SK-N-SH (cell line): ENCODE measurements around the gene TBX2. TPM values are rescaled to one million over a fixed set of nuclear protein-coding genes. Genes with fewer than 3 reads are reported as not detected.

Experiments
- CTCF ChIA-PET: fragments of 300-600, 350-600 bp; formaldehyde crosslinking; extraction: SDS; loops from one replicate; lab custom pipeline; 2021; lab: Yijun Ruan, JAX
- POLR2A ChIA-PET: fragments of 350-600 bp; sonication (Branson Sonifier 250); formaldehyde crosslinking; extraction: SDS; loops from one replicate; lab custom pipeline; 2020; ENCODE audit warnings: antibody characterized with exemption, inconsistent platforms; lab: Yijun Ruan, JAX
- DNase-seq: peaks from one replicate; pipeline ENCODE4 v3.0.0; 2012
- H2AFZ ChIP-seq: fragments of 200-600 bp; sonication (generic); 2 replicates; pipeline ENCODE4 v1.8.1; 2016; ENCODE audit warnings: antibody characterized with exemption, mild to moderate bottlenecking, low read depth
- H3F3A ChIP-seq: fragments of 200-600 bp; sonication (generic); replicated peaks from 2 replicates; pipeline ENCODE3; 2016; ENCODE audit warnings: antibody characterized with exemption, mild to moderate bottlenecking; ENCODE audit not compliant: insufficient read depth
- H3K27ac ChIP-seq, 2 experiments: fragments of 200-500 bp in 1 of 2; fragments of 200-600 bp in 1 of 2; sonication (Bioruptor generic) in 1 of 2; sonication (generic), shearing (Covaris generic) in 1 of 2; 2 replicates each; pipeline versions ENCODE4 v1.5.1 to v1.6.1; 2014 to 2016; ENCODE audit warnings: low read depth in 2 of 2, inconsistent platforms in 1 of 2, low read length in 1 of 2, mild to moderate bottlenecking in 1 of 2, mixed read lengths in 1 of 2
- H3K27me3 ChIP-seq: fragments of 200-600 bp; sonication (generic), shearing (Covaris generic); 2 replicates; pipeline ENCODE4 v1.6.1; 2016; ENCODE audit warnings: mixed run types; ENCODE audit not compliant: insufficient read depth
- H3K36me3 ChIP-seq, 2 experiments: fragments of 200-500 bp in 1 of 2; fragments of 200-600 bp in 1 of 2; sonication (Bioruptor generic) in 1 of 2; sonication (generic) in 1 of 2; replicated peaks in 1 of 2; 2 replicates each; pipeline versions ENCODE3 to v1.5.1; 2014 to 2016; ENCODE audit warnings: low read length in 1 of 2, mild to moderate bottlenecking in 1 of 2; ENCODE audit not compliant: insufficient read depth in 2 of 2, control insufficient read depth in 1 of 2
- H3K4me1 ChIP-seq, 2 experiments: fragments of 200-500 bp in 1 of 2; fragments of 200-600 bp in 1 of 2; sonication (Bioruptor generic) in 1 of 2; sonication (generic), shearing (Covaris generic) in 1 of 2; 2 replicates each; pipeline versions ENCODE4 v1.5.1 to v1.6.1; 2014 to 2016; ENCODE audit warnings: low read depth in 1 of 2, low read length in 1 of 2, mixed run types in 1 of 2; ENCODE audit not compliant: insufficient read depth in 2 of 2, control insufficient read depth in 1 of 2
- H3K4me2 ChIP-seq: fragments of 200-600 bp; sonication (generic), shearing (Covaris generic); 2 replicates; pipeline ENCODE4 v1.6.1; 2017; ENCODE audit warnings: mixed run types
- H3K4me3 ChIP-seq, 2 experiments: fragments of 200-500 bp in 1 of 2; fragments of 200-600 bp in 1 of 2; sonication (Bioruptor generic) in 1 of 2; sonication (generic), shearing (Covaris generic) in 1 of 2; 2 replicates each; pipeline versions ENCODE4 v1.5.1 to v1.8.1; 2014 to 2016; ENCODE audit warnings: low read depth in 2 of 2, inconsistent platforms in 1 of 2, low read length in 1 of 2, mild to moderate bottlenecking in 1 of 2, mixed read lengths in 1 of 2, moderate library complexity in 1 of 2
- H3K79me2 ChIP-seq: fragments of 200-600 bp; sonication (generic); 2 replicates; pipeline ENCODE4 v1.8.1; 2017; ENCODE audit warnings: mild to moderate bottlenecking; ENCODE audit not compliant: insufficient read depth
- H3K9ac ChIP-seq: fragments of 200-600 bp; sonication (generic); 2 replicates; pipeline ENCODE4 v1.6.1; 2017; ENCODE audit warnings: mixed run types
- H3K9me2 ChIP-seq: fragments of 200-600 bp; sonication (generic); 2 replicates; pipeline ENCODE4 v1.6.1; 2017; ENCODE audit warnings: mixed run types
- H3K9me3 ChIP-seq: fragments of 200-600 bp; sonication (generic); 2 replicates; pipeline ENCODE4 v1.6.1; 2017; ENCODE audit warnings: mixed run types, mild to moderate bottlenecking, moderate library complexity
- H4K20me1 ChIP-seq: fragments of 200-600 bp; sonication (generic); 2 replicates; pipeline ENCODE4 v1.6.1; 2017; ENCODE audit warnings: mild to moderate bottlenecking, mixed run types; ENCODE audit not compliant: insufficient read depth
- CHD2 ChIP-seq: fragments of 150-350 bp; IDR thresholded peaks from 2 replicates; pipeline ENCODE4 v1.6.1; 2018; ENCODE audit warnings: low read length; ENCODE audit not compliant: partially characterized antibody
- EP300 ChIP-seq, 2 experiments: IDR thresholded peaks; 2 replicates each; pipeline versions ENCODE4 v1.4.0 to v1.6.1; 2012; ENCODE audit warnings: borderline replicate concordance in 1 of 2, low read depth in 1 of 2, low read length in 1 of 2
- JUND ChIP-seq: IDR thresholded peaks from 2 replicates; pipeline ENCODE4 v1.4.0; 2012
- MXI1 ChIP-seq: IDR thresholded peaks from 2 replicates; pipeline ENCODE4 v1.6.1; 2012; ENCODE audit warnings: mild to moderate bottlenecking, low read depth, low read length, improper control_type of control experiment
- RAD21 ChIP-seq: IDR thresholded peaks from 2 replicates; pipeline ENCODE4 v1.6.1; 2012; ENCODE audit warnings: mild to moderate bottlenecking, low read length
- RCOR1 ChIP-seq: fragments of 150-350 bp; IDR thresholded peaks from 2 replicates; pipeline ENCODE4 v1.6.1; 2017; ENCODE audit warnings: antibody characterized with exemption, low read length
- RXRA ChIP-seq: IDR thresholded peaks from 2 replicates; pipeline ENCODE4 v1.4.0; 2012; ENCODE audit warnings: low read depth, mild to moderate bottlenecking, borderline replicate concordance
- SMC3 ChIP-seq: IDR thresholded peaks from 2 replicates; pipeline ENCODE4 v1.6.1; 2012; ENCODE audit warnings: low read depth, low read length, improper control_type of control experiment
- TAF1 ChIP-seq: IDR thresholded peaks from 2 replicates; pipeline ENCODE4 v1.6.1; 2012; ENCODE audit warnings: low read depth, mild to moderate bottlenecking, low read length, moderate library complexity, borderline replicate concordance
- TCF12 ChIP-seq: IDR thresholded peaks from 2 replicates; pipeline ENCODE4 v1.4.0; 2012
- TEAD4 ChIP-seq: IDR thresholded peaks from 2 replicates; pipeline ENCODE4 v1.4.0; 2012; ENCODE audit warnings: mild to moderate bottlenecking, borderline replicate concordance; ENCODE audit not compliant: insufficient read depth
- WGBS: methylation state at CpG from one replicate; pipeline ENCODE4 v1.1.6; 2017; ENCODE audit warnings: low lambda C conversion rate; 5-methylcytosine and 5-hydroxymethylcytosine counted together
- polyA plus RNA-seq, 3 experiments: library from polyadenylated mRNA; depleted of rRNA; stranded (reverse); fragments of >200 nt; gene quantifications; 2 replicates each; pipeline ENCODE4 v1.2.3, GENCODE V29; 2012
- TF ChIP-seq, protein P1 (sequence below): IDR thresholded peaks from 2 replicates; pipeline ENCODE4 v1.6.1; 2012; ENCODE audit warnings: mild to moderate bottlenecking, low read depth, low read length, moderate library complexity
- TF ChIP-seq, protein P2 (sequence below): fragments of 150-350 bp; IDR thresholded peaks from 2 replicates; pipeline ENCODE4 v1.6.1; 2016; ENCODE audit warnings: mild to moderate bottlenecking, low read depth, low read length

TBX2 gene
- polyA plus RNA-seq, 1 of the 3 experiments (the other 2 are of a cell fraction) = 57.8 TPM

DNA sequence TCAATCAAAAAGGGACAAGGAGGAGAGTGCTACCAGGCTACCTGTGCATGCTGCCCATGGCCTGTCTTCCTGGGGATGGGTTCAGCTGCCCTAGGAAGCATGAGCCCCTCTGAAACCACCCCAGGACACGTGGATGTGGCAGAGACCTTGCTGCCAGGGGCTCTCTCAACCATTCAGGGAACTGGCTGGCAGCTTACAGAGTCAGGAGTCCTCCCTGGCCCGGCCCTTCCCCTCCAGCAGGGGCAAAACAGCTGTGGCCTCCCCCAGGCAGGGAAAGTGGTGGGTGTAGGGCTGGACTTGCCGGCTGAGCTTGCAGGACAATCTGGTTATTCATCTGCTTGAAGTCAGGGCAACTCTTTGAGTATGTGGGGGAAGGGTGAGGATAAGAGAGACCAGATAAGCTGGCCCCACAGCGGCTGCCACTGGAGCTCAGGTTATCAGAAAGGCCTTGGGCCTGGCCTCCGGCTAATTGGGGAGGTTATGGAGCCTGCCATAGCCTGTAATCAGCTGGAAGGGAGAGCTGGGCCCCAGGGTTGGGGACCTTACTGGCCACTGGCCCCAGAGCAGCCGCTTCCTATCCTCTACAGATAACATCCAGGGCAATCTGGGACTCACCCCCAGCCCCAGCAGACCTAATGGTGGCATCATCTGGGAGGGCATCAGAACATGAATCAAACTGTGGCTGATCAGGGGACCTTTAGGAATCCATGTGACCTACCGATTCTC is 5.6 kb upstream of the TBX2 start (continued):
- TF ChIP-seq EP300 (IDR thresholded peaks at IDR 0.05; ENCODE audit: borderline replicate concordance in 1 of 2, low read depth in 1 of 2, low read length in 1 of 2) = peak in 1 of 2 experiments; percentile 73; a peak in 1 of 4 replicates
- peak; percentile 65; the same call in 1 of the 2 replicates for TF ChIP-seq MXI1
- no peak for TF ChIP-seq JUND
- peak; percentile 20; the same call in 1 of the 2 replicates for TF ChIP-seq RCOR1
- TF ChIP-seq RAD21 = peak; percentile 0; the same call in 1 of the 2 replicates
- TF ChIP-seq CHD2 = peak; percentile 67

DNA sequence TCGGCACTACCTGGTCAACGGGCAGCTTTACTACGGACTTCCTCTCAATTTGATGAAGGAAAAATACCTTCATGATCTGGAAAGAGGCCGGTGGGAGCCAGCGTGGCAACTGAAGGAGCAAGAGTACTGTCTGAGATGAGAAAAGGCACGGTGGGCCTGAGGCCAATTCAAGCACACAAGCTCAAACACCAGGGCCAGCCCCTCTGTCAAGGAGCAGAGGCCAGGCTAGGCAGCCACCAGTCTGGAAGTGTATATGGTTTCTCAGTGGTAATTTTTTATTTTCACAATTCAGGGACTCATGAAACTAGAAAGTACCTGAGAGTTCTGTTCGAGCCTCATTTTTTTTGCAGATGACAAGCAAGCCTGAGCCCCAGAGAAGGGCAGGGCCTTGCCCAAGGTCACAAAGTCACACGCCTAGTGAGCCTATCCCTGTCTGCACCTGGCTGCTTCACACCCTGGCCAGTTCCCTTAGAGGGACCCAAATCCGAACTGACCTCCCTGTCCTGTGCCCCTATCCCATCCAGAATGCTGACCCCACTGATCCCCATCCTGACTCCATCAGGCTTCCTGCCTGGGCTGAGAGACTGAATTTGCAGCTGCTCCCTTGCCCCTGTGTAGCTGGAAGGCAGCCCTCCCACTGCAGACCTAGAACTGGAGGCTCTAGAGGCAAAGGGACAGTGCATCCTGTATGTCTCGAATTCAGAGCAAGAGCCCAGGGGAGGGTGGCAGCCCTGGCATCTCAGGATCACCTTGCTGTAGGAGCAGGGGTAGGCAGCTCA is 4.8 kb upstream of the TBX2 start:
- POLR2A ChIA-PET = interaction anchor here (1.6 to 7.4 kb wide), 2 partner anchors 10 to 15 kb away, joined by 6 to 105 read pairs; no protein-coding TSS in a partner anchor

DNA sequence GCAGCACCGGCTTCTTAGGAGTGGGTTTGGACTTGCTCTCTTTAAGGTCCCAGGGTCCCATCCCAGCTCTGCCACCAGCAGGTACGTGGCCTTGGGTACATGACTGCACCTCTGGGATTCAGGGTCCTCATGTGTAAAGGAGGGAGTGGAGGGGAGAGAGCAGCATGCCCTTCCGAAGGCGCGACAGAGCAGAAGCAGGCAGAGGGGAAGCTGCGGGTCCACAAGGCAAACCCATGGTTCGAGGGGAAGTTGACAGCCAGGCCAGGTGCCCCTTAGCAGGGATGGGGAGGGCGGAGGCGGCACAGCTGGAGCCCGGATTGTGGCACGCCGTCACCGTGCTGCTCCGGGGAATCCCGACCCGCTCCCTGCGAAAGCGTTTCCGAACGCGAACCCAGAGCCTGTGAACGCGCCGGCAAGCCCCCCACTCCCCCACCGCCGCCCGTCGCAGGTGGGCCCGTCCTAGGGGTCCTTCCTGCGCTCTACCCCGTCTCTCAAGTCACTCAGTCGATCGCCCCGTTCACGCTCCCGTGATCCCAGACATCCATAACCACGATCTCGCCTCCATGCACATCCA is 4.1 kb upstream of the TBX2 start:
- H3K4me2 ChIP-seq = 0 out of 2 replicates have a peak overlapping the region, but pooled peaks have one; percentile 93
- H2AFZ ChIP-seq = no peak overlapping the region
- H3K4me1 ChIP-seq = peaks cover 5 to 71% of the 10 kb centered on the region in 2 experiments; a peak in 2 of 4 replicates
- H3F3A ChIP-seq = peaks cover 15% of the 10 kb centered on the region
- H3K79me2 ChIP-seq = peaks cover 82% of the 10 kb centered on the region
- no peak overlapping the region for H3K4me3 ChIP-seq
- H3K36me3 ChIP-seq = peaks cover 0 to 8% of the 10 kb centered on the region in 2 experiments
- no peak for DNase-seq
- WGBS = 95% methylated on average over 34 of the region's 38 CpGs
- H3K9me3 ChIP-seq = no peaks in the 10 kb centered on the region
- no peaks in the 10 kb centered on the region for H3K9me2 ChIP-seq
- H3K9ac ChIP-seq = no peak overlapping the region
- H3K27me3 ChIP-seq = no peaks in the 10 kb centered on the region
- no peaks in the 10 kb centered on the region for H4K20me1 ChIP-seq
- H3K27ac ChIP-seq = peak overlapping the region in 1 of 2 experiments; percentile 45; a peak in 2 of 4 replicates
- ChIA-PET POLR2A (interaction anchor here (7.4 kb wide), 1 partner anchor 11 kb away, joined by 105 read pairs; no protein-coding TSS in a partner anchor), CTCF (interaction anchor here (0.9 to 11.4 kb wide), 6 partner anchors 12 to 675 kb away, joined by 3 to 133 read pairs (median 6); no protein-coding TSS in a partner anchor)
- TF ChIP-seq SMC3 (no peak), TAF1 (no peak), TCF12 (no peak), RXRA (no peak), TEAD4 (no peak)
- TF ChIP-seq, protein P1, sequence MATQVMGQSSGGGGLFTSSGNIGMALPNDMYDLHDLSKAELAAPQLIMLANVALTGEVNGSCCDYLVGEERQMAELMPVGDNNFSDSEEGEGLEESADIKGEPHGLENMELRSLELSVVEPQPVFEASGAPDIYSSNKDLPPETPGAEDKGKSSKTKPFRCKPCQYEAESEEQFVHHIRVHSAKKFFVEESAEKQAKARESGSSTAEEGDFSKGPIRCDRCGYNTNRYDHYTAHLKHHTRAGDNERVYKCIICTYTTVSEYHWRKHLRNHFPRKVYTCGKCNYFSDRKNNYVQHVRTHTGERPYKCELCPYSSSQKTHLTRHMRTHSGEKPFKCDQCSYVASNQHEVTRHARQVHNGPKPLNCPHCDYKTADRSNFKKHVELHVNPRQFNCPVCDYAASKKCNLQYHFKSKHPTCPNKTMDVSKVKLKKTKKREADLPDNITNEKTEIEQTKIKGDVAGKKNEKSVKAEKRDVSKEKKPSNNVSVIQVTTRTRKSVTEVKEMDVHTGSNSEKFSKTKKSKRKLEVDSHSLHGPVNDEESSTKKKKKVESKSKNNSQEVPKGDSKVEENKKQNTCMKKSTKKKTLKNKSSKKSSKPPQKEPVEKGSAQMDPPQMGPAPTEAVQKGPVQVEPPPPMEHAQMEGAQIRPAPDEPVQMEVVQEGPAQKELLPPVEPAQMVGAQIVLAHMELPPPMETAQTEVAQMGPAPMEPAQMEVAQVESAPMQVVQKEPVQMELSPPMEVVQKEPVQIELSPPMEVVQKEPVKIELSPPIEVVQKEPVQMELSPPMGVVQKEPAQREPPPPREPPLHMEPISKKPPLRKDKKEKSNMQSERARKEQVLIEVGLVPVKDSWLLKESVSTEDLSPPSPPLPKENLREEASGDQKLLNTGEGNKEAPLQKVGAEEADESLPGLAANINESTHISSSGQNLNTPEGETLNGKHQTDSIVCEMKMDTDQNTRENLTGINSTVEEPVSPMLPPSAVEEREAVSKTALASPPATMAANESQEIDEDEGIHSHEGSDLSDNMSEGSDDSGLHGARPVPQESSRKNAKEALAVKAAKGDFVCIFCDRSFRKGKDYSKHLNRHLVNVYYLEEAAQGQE = no peak
- TF ChIP-seq, protein P2, sequence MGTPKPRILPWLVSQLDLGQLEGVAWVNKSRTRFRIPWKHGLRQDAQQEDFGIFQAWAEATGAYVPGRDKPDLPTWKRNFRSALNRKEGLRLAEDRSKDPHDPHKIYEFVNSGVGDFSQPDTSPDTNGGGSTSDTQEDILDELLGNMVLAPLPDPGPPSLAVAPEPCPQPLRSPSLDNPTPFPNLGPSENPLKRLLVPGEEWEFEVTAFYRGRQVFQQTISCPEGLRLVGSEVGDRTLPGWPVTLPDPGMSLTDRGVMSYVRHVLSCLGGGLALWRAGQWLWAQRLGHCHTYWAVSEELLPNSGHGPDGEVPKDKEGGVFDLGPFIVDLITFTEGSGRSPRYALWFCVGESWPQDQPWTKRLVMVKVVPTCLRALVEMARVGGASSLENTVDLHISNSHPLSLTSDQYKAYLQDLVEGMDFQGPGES = no peak

More for the DNA sequence above, 4.8 kb upstream of the TBX2 start:
- no peak overlapping the region for H3K4me2 ChIP-seq
- H3K9ac ChIP-seq = no peak overlapping the region
- H3K4me1 ChIP-seq = peaks cover 5 to 76% of the 10 kb centered on the region in 2 experiments; a peak in 2 of 4 replicates
- CTCF ChIA-PET = interaction anchor here (0.9 to 11.4 kb wide), 19 partner anchors 8 to 674 kb away, joined by 3 to 133 read pairs (median 4); no protein-coding TSS in a partner anchor
- DNase-seq = peak; percentile 47
- no peaks in the 10 kb centered on the region for H3K9me2 ChIP-seq
- peaks cover 79% of the 10 kb centered on the region for H3K79me2 ChIP-seq
- H4K20me1 ChIP-seq = no peaks in the 10 kb centered on the region
- H2AFZ ChIP-seq = no peak overlapping the region
- H3K9me3 ChIP-seq = no peaks in the 10 kb centered on the region
- no peaks in the 10 kb centered on the region for H3K27me3 ChIP-seq
- H3K4me3 ChIP-seq = no peak overlapping the region
- WGBS = 84% methylated on average over 10 of the region's 10 CpGs
- H3K36me3 ChIP-seq = peaks cover 0 to 8% of the 10 kb centered on the region in 2 experiments
- TF ChIP-seq, protein P2 = no peak
- peak; percentile 10 for TF ChIP-seq CHD2
- peak overlapping the region; percentile 45 to 75; a peak in 3 of 4 replicates for H3K27ac ChIP-seq
- peaks cover 15% of the 10 kb centered on the region for H3F3A ChIP-seq
